A673 (cell line): ENCODE results near the gene SRM. TPM values are rescaled to one million over a fixed set of nuclear protein-coding genes. Genes with fewer than 3 reads are reported as not detected.

Experiments used
- BruUV-seq: library from RNA; stranded (reverse); fragments of 400-500 nt; replicated peaks from 2 replicates; lab custom pipeline; 2021; lab: Mats Ljungman, UMichigan
- CTCF ChIA-PET: fragments of 300-600 bp; sonication (Branson Sonifier 250); formaldehyde crosslinking; loops from one replicate; lab custom pipeline; 2022; ENCODE audit warnings: antibody characterized with exemption; lab: Charles Lee
- POLR2A ChIA-PET: fragments of 300-600 bp; sonication (Branson Sonifier 250); formaldehyde crosslinking; loops from one replicate; lab custom pipeline; 2022; ENCODE audit warnings: antibody characterized with exemption; ENCODE audit not compliant: low non-redundant PET; lab: Charles Lee
- DNase-seq: peaks from one replicate; pipeline ENCODE4 v3.0.0-alpha.2; 2015; ENCODE audit warnings: low spot score
- H3K27ac ChIP-seq: fragments of 200-600 bp; sonication (generic); 2 replicates; pipeline ENCODE4 v1.5.1; 2016; ENCODE audit warnings: mixed run types, low read depth, mild to moderate bottlenecking, mixed read lengths, antibody characterized with exemption, low read length; ENCODE audit not compliant: poor library complexity, severe bottlenecking
- H3K27me3 ChIP-seq: fragments of 200-600 bp; sonication (generic); replicated peaks from 2 replicates; pipeline ENCODE4 v1.6.1; 2017; ENCODE audit warnings: mixed run types, low read depth, mild to moderate bottlenecking, mixed read lengths, antibody characterized with exemption, low read length; ENCODE audit not compliant: insufficient read depth, poor library complexity
- H3K36me3 ChIP-seq: fragments of 200-600 bp; sonication (generic); 2 replicates; pipeline ENCODE4 v1.6.1; 2016; ENCODE audit warnings: mixed run types, mild to moderate bottlenecking, mixed read lengths, antibody characterized with exemption, low read length; ENCODE audit not compliant: insufficient read depth, poor library complexity, severe bottlenecking
- H3K4me1 ChIP-seq: fragments of 200-600 bp; sonication (generic); 2 replicates; pipeline ENCODE4 v1.6.1; 2017; ENCODE audit warnings: mixed run types, mild to moderate bottlenecking, mixed read lengths, antibody characterized with exemption, low read length; ENCODE audit not compliant: insufficient read depth, poor library complexity, severe bottlenecking
- H3K4me3 ChIP-seq: fragments of 200-600 bp; sonication (generic); 2 replicates; pipeline ENCODE4 v1.5.1; 2016; ENCODE audit warnings: low read depth, mixed run types, mild to moderate bottlenecking, mixed read lengths, low read length; ENCODE audit not compliant: poor library complexity, severe bottlenecking
- H3K9me3 ChIP-seq: fragments of 200-600 bp; sonication (generic); 2 replicates; pipeline ENCODE4 v1.6.1; 2016; ENCODE audit warnings: mixed run types, low read depth, mild to moderate bottlenecking, mixed read lengths, antibody characterized with exemption, low read length; ENCODE audit not compliant: poor library complexity, severe bottlenecking
- EZH2 ChIP-seq: fragments of 200-600 bp; sonication (generic); IDR thresholded peaks from 2 replicates; pipeline ENCODE4 v1.6.1; 2017; ENCODE audit warnings: borderline replicate concordance, low read depth, mild to moderate bottlenecking, mixed read lengths, antibody characterized with exemption, low read length; ENCODE audit not compliant: poor library complexity, severe bottlenecking
- intact Hi-C: fragments of 100-400 bp; cut with micrococcal nuclease; formaldehyde crosslinking; loops from one replicate; pipeline ENCODE4 v1.10.0; 2022; ENCODE audit not compliant: unreplicated experiment
- total RNA-seq: library from RNA; stranded (reverse); gene quantifications from 2 replicates; pipeline ENCODE4 v1.2.3, GENCODE V29; 2021
- TF ChIP-seq, protein P1 (sequence below): fragments of 300-800, 200-600 bp; sonication (generic); conservative IDR thresholded peaks from 2 replicates; pipeline ENCODE4 v1.5.1; 2017; ENCODE audit warnings: low read depth, mild to moderate bottlenecking, antibody characterized with exemption, low read length, moderate library complexity, mixed read lengths

The SRM gene
- total RNA-seq, 1 experiment from 2014 or later, result 206 TPM

DNA sequence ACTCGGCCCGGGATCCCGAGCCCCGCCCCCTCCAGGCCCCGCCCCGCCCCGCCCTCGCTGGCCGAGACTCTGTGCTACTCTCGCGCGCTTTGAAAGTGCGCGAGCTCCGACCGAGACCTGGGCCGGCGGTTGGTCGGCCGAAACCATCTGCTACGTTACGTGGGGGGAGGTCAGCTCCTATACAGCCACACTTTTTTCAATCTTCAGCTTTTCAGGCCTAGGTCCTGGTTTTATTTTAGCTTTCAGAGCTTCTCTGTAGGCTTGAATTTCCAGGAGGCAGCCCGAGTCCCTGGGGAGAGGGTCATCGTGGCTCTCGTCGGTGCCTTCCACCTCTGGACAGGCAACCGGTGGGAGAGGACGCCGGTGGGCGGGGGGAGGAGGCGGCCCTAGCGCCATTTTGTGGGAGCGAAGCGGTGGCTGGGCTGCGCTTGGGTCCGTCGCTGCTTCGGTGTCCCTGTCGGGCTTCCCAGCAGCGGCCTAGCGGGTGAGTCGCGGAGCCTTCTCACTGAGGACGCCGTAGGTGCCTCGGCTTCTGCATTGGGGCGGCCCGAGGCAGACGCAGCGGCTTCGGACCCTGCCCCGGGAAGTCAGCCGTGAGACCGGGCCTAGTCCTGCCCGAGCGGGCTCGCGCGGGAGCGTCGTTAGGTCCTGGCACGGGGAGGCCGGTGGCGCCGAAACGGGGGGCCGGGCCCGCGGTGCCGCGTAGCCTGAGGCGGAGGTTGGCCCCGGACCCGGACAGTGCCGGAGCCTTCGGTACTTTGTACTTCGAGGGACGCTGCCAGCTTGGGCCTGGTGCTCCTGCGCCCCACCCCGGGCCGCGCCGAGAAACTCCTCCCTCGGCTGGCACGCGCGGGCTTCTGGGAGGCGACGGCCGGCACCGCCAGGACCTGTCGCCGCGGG, 47.3 kb downstream of the SRM start, which contains the start of gene TARDBP:
Gene TARDBP (plus strand): TSS at position 395 of the 900 bp plus-strand sequence. CDS start 1,074 bp downstream, outside the sequence.
- intact Hi-C loops, result no loop called here
- H3K27ac ChIP-seq, result peak within 1 kb of the TSS; percentile 100
- H3K9me3 ChIP-seq, result no peaks in the 10 kb centered on the region
- no peaks in the 10 kb centered on the region for H3K27me3 ChIP-seq
- no peak for TF ChIP-seq EZH2
- TF ChIP-seq, protein P1, sequence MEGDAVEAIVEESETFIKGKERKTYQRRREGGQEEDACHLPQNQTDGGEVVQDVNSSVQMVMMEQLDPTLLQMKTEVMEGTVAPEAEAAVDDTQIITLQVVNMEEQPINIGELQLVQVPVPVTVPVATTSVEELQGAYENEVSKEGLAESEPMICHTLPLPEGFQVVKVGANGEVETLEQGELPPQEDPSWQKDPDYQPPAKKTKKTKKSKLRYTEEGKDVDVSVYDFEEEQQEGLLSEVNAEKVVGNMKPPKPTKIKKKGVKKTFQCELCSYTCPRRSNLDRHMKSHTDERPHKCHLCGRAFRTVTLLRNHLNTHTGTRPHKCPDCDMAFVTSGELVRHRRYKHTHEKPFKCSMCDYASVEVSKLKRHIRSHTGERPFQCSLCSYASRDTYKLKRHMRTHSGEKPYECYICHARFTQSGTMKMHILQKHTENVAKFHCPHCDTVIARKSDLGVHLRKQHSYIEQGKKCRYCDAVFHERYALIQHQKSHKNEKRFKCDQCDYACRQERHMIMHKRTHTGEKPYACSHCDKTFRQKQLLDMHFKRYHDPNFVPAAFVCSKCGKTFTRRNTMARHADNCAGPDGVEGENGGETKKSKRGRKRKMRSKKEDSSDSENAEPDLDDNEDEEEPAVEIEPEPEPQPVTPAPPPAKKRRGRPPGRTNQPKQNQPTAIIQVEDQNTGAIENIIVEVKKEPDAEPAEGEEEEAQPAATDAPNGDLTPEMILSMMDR, result no peak
- BruUV-seq, result no TSS peak
- peak; percentile 94 for DNase-seq
- ChIA-PET POLR2A (interaction anchor here (0.5 to 0.6 kb wide), 2 partner anchors 25 to 63 kb away, joined by 3 to 4 read pairs; no protein-coding TSS in a partner anchor), CTCF (interaction anchor here (0.6 kb wide), 1 partner anchor 27 kb away, joined by 3 read pairs; no protein-coding TSS in a partner anchor)
- peaks cover 41% of the 10 kb centered on the region for H3K36me3 ChIP-seq
- H3K4me1 ChIP-seq, result peaks cover 15% of the 10 kb centered on the region
- H3K4me3 ChIP-seq, result peak within 1 kb of the TSS; percentile 94

Other genes with a start within 250 kb of the SRM start
- 261 and 283 TPM in 2 replicates for gene TARDBP, start 47.4 kb downstream of the SRM start, total RNA-seq
- 0.37 and 0.69 TPM in 2 replicates for gene MASP2, start 12.8 kb downstream of the SRM start, total RNA-seq
- 112 and 119 TPM in 2 replicates for gene EXOSC10, start 39.9 kb upstream of the SRM start, total RNA-seq
- not detected in 2 replicates for gene ANGPTL7, start 129.3 kb upstream of the SRM start, total RNA-seq
- 63.7 and 66.3 TPM in 2 replicates for gene MTOR, start 202.5 kb upstream of the SRM start, total RNA-seq
- 19.6 and 20.5 TPM in 2 replicates for gene UBIAD1, start 213.2 kb upstream of the SRM start, total RNA-seq